Colonic mucosa (tissue), 4 donors: ENCODE measurements around the gene HNRNPH2. TPM values are rescaled to one million over a fixed set of nuclear protein-coding genes. Genes with fewer than 3 reads are reported as not detected.

ENCODE experiments used
- DNase-seq: peaks from one replicate; pipeline ENCODE4 v3.0.0-alpha.2; 2020
- H3K27ac ChIP-seq: fragments of 200-600 bp; one replicate; pipeline ENCODE4 v1.8.0; 2021
- H3K27me3 ChIP-seq: fragments of 200-600 bp; one replicate; pipeline ENCODE4 v1.8.0; 2021
- H3K36me3 ChIP-seq: fragments of 200-600 bp; one replicate; pipeline ENCODE4 v1.8.0; 2021
- H3K4me1 ChIP-seq: fragments of 200-600 bp; one replicate; pipeline ENCODE4 v1.8.0; 2021; ENCODE audit warnings: mild to moderate bottlenecking
- H3K4me3 ChIP-seq: fragments of 200-600 bp; one replicate; pipeline ENCODE4 v1.8.0; 2021
- H3K9ac ChIP-seq, 2 donors: one replicate each; pipeline ENCODE4 v1.7.0; 2013; ENCODE audit warnings: control low read depth in 2 of 2, low read depth in 2 of 2, low read length in 2 of 2
- H3K9me3 ChIP-seq: fragments of 200-600 bp; one replicate; pipeline ENCODE4 v1.8.0; 2021
- intact Hi-C: fragments of 100-400 bp; cut with DNase I; formaldehyde crosslinking; loops from one replicate; pipeline ENCODE4 v1.14.1; 2022
- total RNA-seq, 2 donors: library from RNA; stranded (reverse); fragmentation: NEBNext Ultra II Directional in 1 of 2; extraction: Animal tissue kit (Norgen Biotek cat#: 25700) in 1 of 2; gene quantifications; one replicate each; pipeline ENCODE4 v1.2.1, GENCODE V29; 2021
- TF ChIP-seq, protein P1 (sequence below): fragments of 200-600 bp; IDR thresholded peaks from one replicate; pipeline ENCODE4 v1.8.0; 2022; ENCODE audit warnings: antibody characterized with exemption, mild to moderate bottlenecking
- donor health status: healthy.
- donor health status: DM: no; HTN: no; CAD: no.
- donor health status: DM: no; HTN: no; CAD: no.

HNRNPH2 gene
- total RNA-seq, 2 donors from 2014 or later, result 61.7 to 72.1 TPM

DNA sequence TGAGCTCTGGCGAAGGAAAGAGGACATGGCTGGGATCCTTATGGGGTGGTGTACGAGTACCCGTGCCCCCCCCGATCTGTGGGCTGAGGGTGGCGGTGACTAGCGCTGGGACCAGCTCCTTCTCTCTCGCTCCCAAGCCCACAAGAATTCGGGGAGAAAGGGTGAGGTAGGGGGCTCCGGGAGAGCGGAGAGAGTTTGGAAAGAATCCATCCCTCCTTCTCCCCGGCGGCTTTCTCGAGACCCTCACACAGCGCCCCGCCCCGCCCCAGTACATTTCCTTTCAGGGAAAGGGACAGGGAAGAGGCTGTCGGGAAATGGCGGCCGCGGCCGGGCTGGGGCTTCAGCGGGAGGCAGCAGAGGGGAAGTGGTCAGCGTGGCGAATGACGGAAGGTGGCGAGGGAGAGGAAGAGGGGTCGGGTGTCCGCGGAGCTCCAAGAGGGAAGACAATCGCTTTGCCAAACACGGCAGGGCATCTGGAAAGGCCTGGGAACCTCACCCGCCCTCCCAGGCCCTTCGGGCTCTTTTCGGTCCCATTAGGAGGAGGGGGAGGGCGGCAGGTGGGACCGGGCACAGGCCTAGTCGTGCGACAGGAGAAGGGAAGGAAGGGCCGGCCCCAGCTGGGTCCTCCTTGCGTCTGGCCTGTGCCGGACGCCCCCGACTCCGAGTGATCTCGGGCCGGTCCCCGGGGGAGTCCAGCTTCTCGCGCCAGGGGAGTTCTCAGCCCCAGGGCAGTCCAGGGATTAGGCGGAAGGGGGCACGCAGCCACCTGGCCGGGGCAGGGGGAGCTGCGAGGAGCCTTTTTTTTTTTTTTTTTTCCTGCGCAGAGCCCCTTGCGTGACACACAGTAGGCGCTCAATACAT is 10.2 kb downstream of the HNRNPH2 start:
- no peaks in the 10 kb centered on the region for H3K36me3 ChIP-seq
- TF ChIP-seq, protein P1, sequence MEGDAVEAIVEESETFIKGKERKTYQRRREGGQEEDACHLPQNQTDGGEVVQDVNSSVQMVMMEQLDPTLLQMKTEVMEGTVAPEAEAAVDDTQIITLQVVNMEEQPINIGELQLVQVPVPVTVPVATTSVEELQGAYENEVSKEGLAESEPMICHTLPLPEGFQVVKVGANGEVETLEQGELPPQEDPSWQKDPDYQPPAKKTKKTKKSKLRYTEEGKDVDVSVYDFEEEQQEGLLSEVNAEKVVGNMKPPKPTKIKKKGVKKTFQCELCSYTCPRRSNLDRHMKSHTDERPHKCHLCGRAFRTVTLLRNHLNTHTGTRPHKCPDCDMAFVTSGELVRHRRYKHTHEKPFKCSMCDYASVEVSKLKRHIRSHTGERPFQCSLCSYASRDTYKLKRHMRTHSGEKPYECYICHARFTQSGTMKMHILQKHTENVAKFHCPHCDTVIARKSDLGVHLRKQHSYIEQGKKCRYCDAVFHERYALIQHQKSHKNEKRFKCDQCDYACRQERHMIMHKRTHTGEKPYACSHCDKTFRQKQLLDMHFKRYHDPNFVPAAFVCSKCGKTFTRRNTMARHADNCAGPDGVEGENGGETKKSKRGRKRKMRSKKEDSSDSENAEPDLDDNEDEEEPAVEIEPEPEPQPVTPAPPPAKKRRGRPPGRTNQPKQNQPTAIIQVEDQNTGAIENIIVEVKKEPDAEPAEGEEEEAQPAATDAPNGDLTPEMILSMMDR, result no peak
- intact Hi-C loops, result loop anchor here (5.0 to 10.0 kb wide), 3 partner anchors 177 to 384 kb away; partner anchors contain the start of gene ARMCX6
- peak overlapping the region; percentile 86 for H3K27ac ChIP-seq
- H3K9ac ChIP-seq, result peak overlapping the region; percentile 76 to 83
- H3K9me3 ChIP-seq, result no peaks in the 10 kb centered on the region
- peak overlapping the region; percentile 48 for H3K4me3 ChIP-seq
- H3K27me3 ChIP-seq, result no peaks in the 10 kb centered on the region
- no peaks in the 10 kb centered on the region for H3K4me1 ChIP-seq
- DNase-seq, result peak; percentile 65

DNA sequence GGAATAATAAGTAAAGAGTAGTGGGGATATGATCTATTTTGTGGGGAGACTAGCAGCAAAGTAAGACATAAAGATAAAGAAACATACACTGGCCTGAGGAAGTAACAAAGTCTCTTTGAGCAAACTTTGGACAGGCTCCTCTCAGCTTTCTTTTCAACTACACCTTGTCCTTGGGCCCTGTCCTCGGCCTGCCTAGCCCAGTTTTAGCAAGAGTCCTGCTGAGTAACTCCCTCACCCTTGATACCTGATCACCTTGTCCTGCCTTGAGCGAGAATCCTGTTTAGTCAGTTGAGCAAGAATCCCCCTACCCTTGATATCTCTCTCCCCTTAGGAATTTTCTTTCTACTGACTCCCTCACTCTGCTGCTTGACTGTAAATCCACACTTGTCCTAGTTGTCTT is 11.5 kb downstream of the HNRNPH2 start:
- Histone ChIP-seq H3K4me1 (no peaks in the 10 kb centered on the region), H3K9ac (no peak overlapping the region), H3K27ac (no peak overlapping the region), H3K9me3 (no peaks in the 10 kb centered on the region), H3K27me3 (no peaks in the 10 kb centered on the region), H3K4me3 (no peak overlapping the region), H3K36me3 (no peaks in the 10 kb centered on the region)
- TF ChIP-seq, protein P1, result no peak
- DNase-seq, result peak; percentile 24
- intact Hi-C loops, result loop anchor here (5.0 to 10.0 kb wide), 3 partner anchors 175 to 383 kb away; partner anchors contain the start of gene ARMCX6

DNA sequence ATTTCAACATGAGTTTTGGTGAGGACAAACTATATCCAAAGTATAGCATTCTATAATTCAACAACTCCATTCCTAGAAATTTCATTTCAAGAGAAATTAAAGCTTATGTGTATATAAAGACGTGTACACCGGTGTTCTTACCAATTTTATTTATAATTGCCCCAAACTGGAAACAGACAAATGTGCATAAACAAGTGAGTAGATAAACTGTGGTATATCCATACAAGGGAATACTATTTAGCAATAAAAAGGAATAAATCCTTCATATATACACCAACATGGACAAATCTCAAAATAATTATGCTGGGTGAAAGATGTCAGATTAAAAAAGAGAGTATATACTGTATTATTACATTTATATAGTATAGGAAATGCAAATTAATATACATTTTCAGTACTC is 19.9 kb downstream of the HNRNPH2 start:
- TF ChIP-seq, protein P1, result no peak
- H3K36me3 ChIP-seq, result no peaks in the 10 kb centered on the region

DNA sequence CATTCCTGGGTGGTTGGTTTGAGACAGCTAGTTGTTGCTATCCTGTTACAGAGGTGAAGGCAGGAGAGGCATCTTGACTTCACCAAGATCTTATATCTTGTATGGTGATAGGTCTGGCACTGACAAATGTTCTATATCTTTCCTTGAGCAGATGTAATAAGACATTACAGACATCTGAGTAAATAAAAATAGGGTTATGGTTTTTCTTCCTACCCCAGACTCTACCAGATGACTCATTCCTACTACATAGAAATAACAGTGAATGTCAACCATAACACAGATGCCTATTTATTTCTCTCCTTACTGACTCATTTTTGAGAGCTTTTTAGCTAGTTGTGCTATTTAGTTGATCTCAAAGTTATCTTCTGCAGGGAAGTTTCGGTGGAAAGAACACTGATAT is 21.9 kb downstream of the HNRNPH2 start:
- Histone ChIP-seq H3K9ac (no peak overlapping the region), H3K27me3 (no peaks in the 10 kb centered on the region), H3K4me3 (no peak overlapping the region), H3K36me3 (no peaks in the 10 kb centered on the region), H3K27ac (no peak overlapping the region), H3K9me3 (no peaks in the 10 kb centered on the region), H3K4me1 (no peaks in the 10 kb centered on the region)
- TF ChIP-seq, protein P1, result no peak
- DNase-seq, result no peak
- intact Hi-C loops, result no loop called here

More for the DNA sequence above, 19.9 kb downstream of the HNRNPH2 start:
- DNase-seq, result no peak
- intact Hi-C loops, result no loop called here
- Histone ChIP-seq H3K27me3 (no peaks in the 10 kb centered on the region), H3K27ac (no peak overlapping the region), H3K4me3 (no peak overlapping the region), H3K9me3 (no peaks in the 10 kb centered on the region), H3K4me1 (no peaks in the 10 kb centered on the region), H3K9ac (no peak overlapping the region)

- Histone ChIP-seq H3K27me3 (no peaks in the 10 kb centered on the region), H3K36me3 (no peaks in the 10 kb centered on the region), H3K4me1 (no peaks in the 10 kb centered on the region), H3K9me3 (no peaks in the 10 kb centered on the region), H3K9ac (no peak overlapping the region), H3K27ac (no peak overlapping the region), H3K4me3 (no peak overlapping the region)
- intact Hi-C loops, result no loop called here
- DNase-seq, result no peak
- TF ChIP-seq, protein P1, result no peak
Observed at GRCh38 chrX:101430457-101431078, 22.5 kb downstream of the HNRNPH2 start.
